HepG2 (cell line): ENCODE measurements around the gene DDX19B. TPM values are rescaled to one million over a fixed set of nuclear protein-coding genes. Genes with fewer than 3 reads are reported as not detected.

Experiments used
- ELF1 ChIP-seq: sonication (generic); formaldehyde crosslinking; IDR thresholded peaks from 2 replicates; pipeline ENCODE4 v1.4.0; 2020; ENCODE audit warnings: missing genetic modification reagents
- FOSL2 ChIP-seq: sonication (generic); formaldehyde crosslinking; IDR thresholded peaks from 2 replicates; pipeline ENCODE4 v1.4.0; 2020; ENCODE audit warnings: missing genetic modification reagents
- FOXJ3 ChIP-seq: sonication (generic); formaldehyde crosslinking; IDR thresholded peaks from 2 replicates; pipeline ENCODE4 v1.4.0; 2020; ENCODE audit warnings: missing genetic modification reagents, mild to moderate bottlenecking, borderline replicate concordance
- HNF4G ChIP-seq, 2 experiments: sonication (generic) in 1 of 2; formaldehyde crosslinking in 1 of 2; IDR thresholded peaks; 2 replicates each; pipeline versions ENCODE4 v1.4.0 to v1.6.1; 2011 to 2020; ENCODE audit warnings: borderline replicate concordance in 2 of 2, low read depth in 2 of 2, mild to moderate bottlenecking in 2 of 2, low read length in 1 of 2, missing genetic modification reagents in 1 of 2, moderate library complexity in 1 of 2
- IKZF1 ChIP-seq: fragments of 450-650 bp; IDR thresholded peaks from 2 replicates; pipeline ENCODE4 v1.7.1; 2016
- NFYC ChIP-seq: IDR thresholded peaks from 2 replicates; pipeline ENCODE4 v1.6.1; 2016; ENCODE audit warnings: missing genetic modification reagents, missing compliant biosample characterization
- SMAD3 ChIP-seq: sonication (generic); formaldehyde crosslinking; IDR thresholded peaks from 2 replicates; pipeline ENCODE4 v1.4.0; 2020; ENCODE audit warnings: missing genetic modification reagents
- XRCC5 ChIP-seq: fragments of 200-400 bp; formaldehyde crosslinking; optimal IDR thresholded peaks from 2 replicates; pipeline ENCODE3; 2017; ENCODE audit warnings: mild to moderate bottlenecking, low read length
- ZNF441 ChIP-seq: sonication (generic); formaldehyde crosslinking; IDR thresholded peaks from 2 replicates; pipeline ENCODE4 v1.7.0; 2021; ENCODE audit warnings: missing genetic modification reagents, borderline replicate concordance
- ZNF547 ChIP-seq: sonication (generic); formaldehyde crosslinking; IDR thresholded peaks from 2 replicates; pipeline ENCODE4 v1.5.1; 2020; ENCODE audit warnings: mild to moderate bottlenecking, missing genetic modification reagents
- ZNF788 ChIP-seq: sonication (generic); formaldehyde crosslinking; IDR thresholded peaks from 2 replicates; pipeline ENCODE4 v1.5.0; 2020; ENCODE audit warnings: mild to moderate bottlenecking, missing genetic modification reagents, borderline replicate concordance
- polyA plus RNA-seq, 8 experiments: library from polyadenylated mRNA; depleted of rRNA in 3 of 8; stranded (reverse) in 7 of 8; unstranded in 1 of 8; fragments of >200 nt; fragmentation: Illumina TruSeq in 4 of 8; extraction: Trizol in 4 of 8; gene quantifications; 2 replicates each; pipeline versions ENCODE4 v1.2.1 to v1.2.3, GENCODE V29; 2011 to 2016; ENCODE audit warnings: low read depth in 4 of 8, missing spikeins in 1 of 8, mixed read lengths in 1 of 8; ENCODE audit not compliant: insufficient read depth in 1 of 8
- total RNA-seq, 5 experiments: library from RNA; depleted of rRNA; stranded (reverse); fragments of >200 nt; fragmentation: Illumina TruSeq; extraction: Trizol; gene quantifications; 2 replicates each; pipeline ENCODE4 v1.2.3, GENCODE V29; 2016; ENCODE audit warnings: low read depth in 1 of 5
- TF ChIP-seq, protein P1 (sequence below): IDR thresholded peaks from 2 replicates; pipeline ENCODE4 v1.6.1; 2016; ENCODE audit warnings: low read depth, missing genetic modification reagents, missing compliant biosample characterization
- TF ChIP-seq, protein P2 (sequence below): sonication (generic); formaldehyde crosslinking; IDR thresholded peaks from 2 replicates; pipeline ENCODE4 v1.5.1; 2020; ENCODE audit warnings: missing genetic modification reagents, mild to moderate bottlenecking, borderline replicate concordance
- TF ChIP-seq, protein P3 (sequence below): sonication (generic); formaldehyde crosslinking; IDR thresholded peaks from 2 replicates; pipeline ENCODE4 v1.5.1; 2020; ENCODE audit warnings: mild to moderate bottlenecking, missing genetic modification reagents, moderate library complexity
- TF ChIP-seq, protein P4 (sequence below): sonication (generic); formaldehyde crosslinking; IDR thresholded peaks from 2 replicates; pipeline ENCODE4 v1.8.1; 2023; ENCODE audit warnings: missing genetic modification reagents, inconsistent platforms, borderline replicate concordance

The DDX19B gene
- total and polyA plus RNA-seq, 2 of the 13 experiments (the other 11 are each of a cell fraction or from before 2014, with no cell fraction given) = 36.2 to 40.0 TPM

DNA sequence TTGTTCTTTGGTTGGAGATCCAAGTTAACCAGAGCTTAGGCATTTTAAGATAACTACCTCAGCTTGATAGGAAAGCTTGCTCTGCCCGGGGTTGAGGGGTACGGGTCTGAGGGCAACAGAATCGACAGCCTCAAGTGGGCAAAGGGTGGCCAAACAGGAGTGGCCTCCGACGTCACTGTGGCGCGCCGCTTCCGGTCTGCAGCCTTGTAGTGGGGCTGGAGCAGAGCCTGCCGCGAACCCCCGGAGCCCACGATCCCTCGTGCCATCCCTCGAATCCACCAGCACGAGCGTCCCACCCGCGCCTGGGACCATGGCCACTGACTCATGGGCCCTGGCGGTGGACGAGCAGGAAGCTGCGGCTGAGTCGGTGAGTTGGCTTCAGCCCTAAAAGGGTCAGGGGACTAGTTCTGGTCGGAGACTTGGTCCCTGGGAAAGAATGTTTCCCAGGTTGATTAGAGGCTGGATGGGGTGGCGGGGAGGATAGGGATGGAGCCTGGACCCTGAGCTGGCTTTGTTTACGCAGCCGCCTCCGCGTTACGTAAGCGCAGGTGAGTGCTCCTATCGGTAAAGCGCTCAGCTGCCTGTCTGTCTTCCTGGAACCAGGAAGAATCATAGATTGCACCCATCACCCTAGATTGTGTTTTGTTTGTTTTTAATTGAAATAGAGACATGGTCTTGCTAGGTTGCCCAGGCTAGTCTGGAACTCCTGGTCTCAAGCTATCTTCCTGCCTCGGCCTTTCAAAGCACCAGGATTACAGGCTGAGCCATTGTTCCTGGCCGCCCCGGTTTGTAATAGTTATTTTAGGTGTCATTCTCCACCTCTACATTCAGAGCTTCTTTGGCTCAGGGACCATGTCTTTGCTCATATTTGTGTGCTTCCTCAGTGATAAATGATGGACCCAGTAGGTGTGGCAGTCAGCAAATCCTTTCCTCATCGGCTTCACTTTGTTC, at the start of gene DDX19B (continued):
- TF ChIP-seq, protein P1, sequence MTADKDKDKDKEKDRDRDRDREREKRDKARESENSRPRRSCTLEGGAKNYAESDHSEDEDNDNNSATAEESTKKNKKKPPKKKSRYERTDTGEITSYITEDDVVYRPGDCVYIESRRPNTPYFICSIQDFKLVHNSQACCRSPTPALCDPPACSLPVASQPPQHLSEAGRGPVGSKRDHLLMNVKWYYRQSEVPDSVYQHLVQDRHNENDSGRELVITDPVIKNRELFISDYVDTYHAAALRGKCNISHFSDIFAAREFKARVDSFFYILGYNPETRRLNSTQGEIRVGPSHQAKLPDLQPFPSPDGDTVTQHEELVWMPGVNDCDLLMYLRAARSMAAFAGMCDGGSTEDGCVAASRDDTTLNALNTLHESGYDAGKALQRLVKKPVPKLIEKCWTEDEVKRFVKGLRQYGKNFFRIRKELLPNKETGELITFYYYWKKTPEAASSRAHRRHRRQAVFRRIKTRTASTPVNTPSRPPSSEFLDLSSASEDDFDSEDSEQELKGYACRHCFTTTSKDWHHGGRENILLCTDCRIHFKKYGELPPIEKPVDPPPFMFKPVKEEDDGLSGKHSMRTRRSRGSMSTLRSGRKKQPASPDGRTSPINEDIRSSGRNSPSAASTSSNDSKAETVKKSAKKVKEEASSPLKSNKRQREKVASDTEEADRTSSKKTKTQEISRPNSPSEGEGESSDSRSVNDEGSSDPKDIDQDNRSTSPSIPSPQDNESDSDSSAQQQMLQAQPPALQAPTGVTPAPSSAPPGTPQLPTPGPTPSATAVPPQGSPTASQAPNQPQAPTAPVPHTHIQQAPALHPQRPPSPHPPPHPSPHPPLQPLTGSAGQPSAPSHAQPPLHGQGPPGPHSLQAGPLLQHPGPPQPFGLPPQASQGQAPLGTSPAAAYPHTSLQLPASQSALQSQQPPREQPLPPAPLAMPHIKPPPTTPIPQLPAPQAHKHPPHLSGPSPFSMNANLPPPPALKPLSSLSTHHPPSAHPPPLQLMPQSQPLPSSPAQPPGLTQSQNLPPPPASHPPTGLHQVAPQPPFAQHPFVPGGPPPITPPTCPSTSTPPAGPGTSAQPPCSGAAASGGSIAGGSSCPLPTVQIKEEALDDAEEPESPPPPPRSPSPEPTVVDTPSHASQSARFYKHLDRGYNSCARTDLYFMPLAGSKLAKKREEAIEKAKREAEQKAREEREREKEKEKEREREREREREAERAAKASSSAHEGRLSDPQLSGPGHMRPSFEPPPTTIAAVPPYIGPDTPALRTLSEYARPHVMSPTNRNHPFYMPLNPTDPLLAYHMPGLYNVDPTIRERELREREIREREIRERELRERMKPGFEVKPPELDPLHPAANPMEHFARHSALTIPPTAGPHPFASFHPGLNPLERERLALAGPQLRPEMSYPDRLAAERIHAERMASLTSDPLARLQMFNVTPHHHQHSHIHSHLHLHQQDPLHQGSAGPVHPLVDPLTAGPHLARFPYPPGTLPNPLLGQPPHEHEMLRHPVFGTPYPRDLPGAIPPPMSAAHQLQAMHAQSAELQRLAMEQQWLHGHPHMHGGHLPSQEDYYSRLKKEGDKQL (CRISPR knock-in tag) = no peak
- peak; percentile 93 for TF ChIP-seq ELF1 (CRISPR knock-in tag)
- peak; percentile 60 for TF ChIP-seq XRCC5
- TF ChIP-seq, protein P2, sequence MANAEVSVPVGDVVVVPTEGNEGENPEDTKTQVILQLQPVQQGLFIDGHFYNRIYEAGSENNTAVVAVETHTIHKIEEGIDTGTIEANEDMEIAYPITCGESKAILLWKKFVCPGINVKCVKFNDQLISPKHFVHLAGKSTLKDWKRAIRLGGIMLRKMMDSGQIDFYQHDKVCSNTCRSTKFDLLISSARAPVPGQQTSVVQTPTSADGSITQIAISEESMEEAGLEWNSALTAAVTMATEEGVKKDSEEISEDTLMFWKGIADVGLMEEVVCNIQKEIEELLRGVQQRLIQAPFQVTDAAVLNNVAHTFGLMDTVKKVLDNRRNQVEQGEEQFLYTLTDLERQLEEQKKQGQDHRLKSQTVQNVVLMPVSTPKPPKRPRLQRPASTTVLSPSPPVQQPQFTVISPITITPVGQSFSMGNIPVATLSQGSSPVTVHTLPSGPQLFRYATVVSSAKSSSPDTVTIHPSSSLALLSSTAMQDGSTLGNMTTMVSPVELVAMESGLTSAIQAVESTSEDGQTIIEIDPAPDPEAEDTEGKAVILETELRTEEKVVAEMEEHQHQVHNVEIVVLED (CRISPR knock-in tag) = peak; percentile 86
- peak; percentile 82 for TF ChIP-seq ZNF441 (CRISPR knock-in tag)
- peak; percentile 42 for TF ChIP-seq NFYC
- peak; percentile 83 for TF ChIP-seq FOXJ3
- TF ChIP-seq, protein P3, sequence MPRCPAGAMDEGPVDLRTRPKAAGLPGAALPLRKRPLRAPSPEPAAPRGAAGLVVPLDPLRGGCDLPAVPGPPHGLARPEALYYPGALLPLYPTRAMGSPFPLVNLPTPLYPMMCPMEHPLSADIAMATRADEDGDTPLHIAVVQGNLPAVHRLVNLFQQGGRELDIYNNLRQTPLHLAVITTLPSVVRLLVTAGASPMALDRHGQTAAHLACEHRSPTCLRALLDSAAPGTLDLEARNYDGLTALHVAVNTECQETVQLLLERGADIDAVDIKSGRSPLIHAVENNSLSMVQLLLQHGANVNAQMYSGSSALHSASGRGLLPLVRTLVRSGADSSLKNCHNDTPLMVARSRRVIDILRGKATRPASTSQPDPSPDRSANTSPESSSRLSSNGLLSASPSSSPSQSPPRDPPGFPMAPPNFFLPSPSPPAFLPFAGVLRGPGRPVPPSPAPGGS (CRISPR knock-in tag) = peak; percentile 82; the same call in 1 of the 2 replicates
- TF ChIP-seq ZNF788 = peak; percentile 99
- TF ChIP-seq, protein P4, sequence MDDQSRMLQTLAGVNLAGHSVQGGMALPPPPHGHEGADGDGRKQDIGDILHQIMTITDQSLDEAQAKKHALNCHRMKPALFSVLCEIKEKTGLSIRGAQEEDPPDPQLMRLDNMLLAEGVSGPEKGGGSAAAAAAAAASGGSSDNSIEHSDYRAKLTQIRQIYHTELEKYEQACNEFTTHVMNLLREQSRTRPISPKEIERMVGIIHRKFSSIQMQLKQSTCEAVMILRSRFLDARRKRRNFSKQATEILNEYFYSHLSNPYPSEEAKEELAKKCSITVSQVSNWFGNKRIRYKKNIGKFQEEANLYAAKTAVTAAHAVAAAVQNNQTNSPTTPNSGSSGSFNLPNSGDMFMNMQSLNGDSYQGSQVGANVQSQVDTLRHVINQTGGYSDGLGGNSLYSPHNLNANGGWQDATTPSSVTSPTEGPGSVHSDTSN = no peak
- peak; percentile 75 for TF ChIP-seq FOSL2
- peak; percentile 58; the same call in 1 of the 2 replicates for TF ChIP-seq HNF4G (IDR thresholded peaks at IDR 0.05; ENCODE audit: borderline replicate concordance, low read depth, low read length)
- TF ChIP-seq HNF4G (CRISPR knock-in tag; IDR thresholded peaks at IDR 0.05; ENCODE audit: borderline replicate concordance, low read depth) = peak; percentile 75; the same call in 1 of the 2 replicates
- peak; percentile 72 for TF ChIP-seq SMAD3 (CRISPR knock-in tag)
- TF ChIP-seq IKZF1 = no peak
- peak; percentile 91; the same call in 1 of the 2 replicates for TF ChIP-seq ZNF547 (CRISPR knock-in tag)
